HG02623 (cell line): ENCODE results near the gene ESRRG.

Experiments used
- ATAC-seq: cut with Tn5 transposase; IDR thresholded peaks from one replicate; pipeline ENCODE4 v1.9.1; 2021; ENCODE audit warnings: moderate library complexity; ENCODE audit not compliant: unreplicated experiment

ESRRG gene

GRCh38 chr1:216523043-216523442 lies 200.2 kb downstream of the ESRRG start:
- no peak for ATAC-seq

GRCh38 chr1:216521477-216521876 lies 201.8 kb downstream of the ESRRG start:
- ATAC-seq, result no peak

DNA sequence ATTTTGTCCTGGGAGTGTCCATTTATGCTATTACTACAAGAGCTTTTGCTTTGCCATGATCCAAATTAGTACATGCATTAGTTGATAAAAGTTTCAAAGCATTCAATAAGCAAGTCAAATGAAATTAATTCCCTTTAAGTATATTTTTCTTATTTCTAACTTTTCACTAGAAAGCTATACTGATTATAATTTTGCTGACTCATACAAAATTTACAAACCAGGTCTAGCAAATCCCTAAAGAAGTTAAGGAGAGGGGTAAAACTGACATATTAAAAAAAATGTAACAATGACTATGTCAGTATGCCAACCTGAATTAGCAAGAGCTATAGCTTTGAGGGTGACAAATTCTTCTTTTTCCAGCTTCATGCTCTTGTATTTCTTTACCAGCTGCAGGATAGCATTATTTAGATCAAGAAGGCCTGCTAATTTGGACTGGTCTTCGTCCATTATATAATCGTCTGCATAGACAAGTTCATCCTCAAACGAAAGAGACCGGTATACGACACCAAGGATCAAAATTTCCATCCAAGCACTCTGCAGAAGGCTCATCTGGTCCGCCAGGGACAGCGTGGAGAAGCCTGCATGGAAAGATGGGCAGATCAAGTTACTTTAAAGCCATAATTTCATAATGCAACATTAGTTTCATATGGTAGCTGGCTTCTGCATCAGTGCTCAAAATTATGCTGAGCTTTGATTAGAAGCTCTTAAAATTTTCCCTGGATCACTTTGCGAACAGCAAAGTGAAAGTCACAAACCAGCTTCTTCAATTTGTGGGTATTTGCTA lies 204.2 kb downstream of the ESRRG start:
- no peak for ATAC-seq

GRCh38 chr1:216502528-216503162 lies 220.6 kb downstream of the ESRRG start:
- no peak for ATAC-seq

- ATAC-seq, result no peak
Measured at GRCh38 chr1:216500273-216500967, 222.8 kb downstream of the ESRRG start.

GRCh38 chr1:216499581-216500272 lies 223.5 kb downstream of the ESRRG start:
- ATAC-seq, result no peak

DNA sequence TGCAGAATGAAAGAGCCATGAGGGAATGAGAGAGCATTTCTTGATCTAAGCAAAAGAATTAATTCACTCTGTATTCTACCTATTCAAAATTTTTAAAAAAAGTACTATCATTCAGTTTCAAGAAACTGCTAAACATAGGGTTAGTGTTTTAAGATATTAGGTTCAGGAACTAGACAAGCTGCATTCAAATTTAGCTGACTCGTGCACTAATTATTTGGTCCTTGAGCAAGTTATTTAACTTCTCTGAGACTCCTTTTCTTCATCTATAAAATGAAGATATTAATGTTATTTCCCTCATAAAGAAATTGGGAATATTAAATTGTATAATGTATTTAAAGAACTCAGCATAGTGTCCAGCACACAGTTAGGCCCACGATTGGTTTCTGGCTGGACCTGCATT lies 225.0 kb downstream of the ESRRG start:
- ATAC-seq, result no peak

DNA sequence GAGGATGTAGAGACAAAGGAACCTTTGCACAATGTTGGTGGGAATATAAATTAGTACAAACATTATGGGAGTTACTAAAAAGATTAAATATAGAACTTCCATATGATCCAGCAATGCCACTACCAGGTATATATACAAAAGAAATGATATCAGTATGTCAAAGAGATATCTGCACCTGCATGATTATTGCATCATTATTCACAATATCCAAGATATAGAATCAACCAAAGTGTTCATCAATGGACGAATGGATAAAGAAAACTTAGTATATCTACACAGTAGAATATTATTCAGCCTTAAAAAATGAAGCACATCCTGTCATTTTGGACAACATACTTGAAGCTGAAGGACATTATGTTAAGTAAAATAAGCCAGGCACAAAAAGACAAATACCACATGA lies 238.2 kb downstream of the ESRRG start:
- no peak for ATAC-seq

DNA sequence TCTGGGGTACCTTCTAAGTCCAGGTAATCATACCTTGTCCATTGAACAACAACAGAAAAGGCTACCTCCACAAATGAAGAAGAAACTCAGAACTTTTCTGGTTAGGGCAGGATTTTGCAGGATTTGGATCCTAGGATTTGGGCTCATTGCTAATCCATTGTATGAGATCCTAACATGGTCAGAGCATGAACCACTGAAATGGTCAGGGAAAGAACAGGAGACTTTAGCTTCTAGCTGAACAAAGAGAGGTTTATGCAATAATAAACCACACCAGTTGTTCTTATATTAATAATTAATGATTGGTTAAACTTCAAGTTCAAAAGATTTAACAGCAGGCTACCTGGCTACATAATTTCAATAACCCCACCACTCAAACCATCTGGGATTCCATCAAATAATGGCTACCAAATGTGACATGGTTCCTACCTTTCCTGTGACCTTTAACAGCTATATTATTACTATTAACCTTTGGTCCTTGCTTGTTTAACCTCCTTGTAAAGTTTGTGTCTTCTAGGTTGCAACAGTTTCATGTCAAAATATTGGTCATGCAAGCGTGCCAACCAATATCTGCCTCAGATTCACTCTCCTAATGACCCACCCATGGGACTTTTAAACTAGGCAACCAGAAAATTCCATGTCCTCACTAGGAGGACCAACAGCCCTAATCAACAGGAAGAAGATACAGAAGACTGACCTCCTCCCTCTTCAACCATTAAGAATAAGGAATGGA lies 239.4 kb downstream of the ESRRG start:
- no peak for ATAC-seq

GRCh38 chr1:216482620-216483019 lies 240.6 kb downstream of the ESRRG start:
- no peak for ATAC-seq

- ATAC-seq, result no peak
Measured at GRCh38 chr1:216478238-216478637, 245.0 kb downstream of the ESRRG start.

DNA sequence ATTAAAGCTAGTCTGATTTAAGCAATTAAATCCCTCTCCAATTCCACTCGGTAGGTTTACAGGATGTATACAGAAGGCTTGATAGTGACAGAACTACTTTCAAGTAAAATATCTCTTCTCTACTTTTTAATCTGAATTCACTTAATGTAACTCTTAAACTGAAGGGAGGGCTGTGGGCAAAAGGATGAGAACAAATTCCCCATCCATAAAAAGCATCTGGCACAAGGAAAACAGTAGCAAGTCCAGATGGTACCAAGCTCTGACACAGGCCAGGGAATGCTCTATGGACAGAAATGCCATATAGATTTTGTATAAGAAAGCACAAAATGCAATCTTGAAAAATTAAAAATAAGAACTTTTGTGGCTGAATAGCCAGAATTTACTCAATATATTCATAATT lies 246.9 kb downstream of the ESRRG start:
- no peak for ATAC-seq

DNA sequence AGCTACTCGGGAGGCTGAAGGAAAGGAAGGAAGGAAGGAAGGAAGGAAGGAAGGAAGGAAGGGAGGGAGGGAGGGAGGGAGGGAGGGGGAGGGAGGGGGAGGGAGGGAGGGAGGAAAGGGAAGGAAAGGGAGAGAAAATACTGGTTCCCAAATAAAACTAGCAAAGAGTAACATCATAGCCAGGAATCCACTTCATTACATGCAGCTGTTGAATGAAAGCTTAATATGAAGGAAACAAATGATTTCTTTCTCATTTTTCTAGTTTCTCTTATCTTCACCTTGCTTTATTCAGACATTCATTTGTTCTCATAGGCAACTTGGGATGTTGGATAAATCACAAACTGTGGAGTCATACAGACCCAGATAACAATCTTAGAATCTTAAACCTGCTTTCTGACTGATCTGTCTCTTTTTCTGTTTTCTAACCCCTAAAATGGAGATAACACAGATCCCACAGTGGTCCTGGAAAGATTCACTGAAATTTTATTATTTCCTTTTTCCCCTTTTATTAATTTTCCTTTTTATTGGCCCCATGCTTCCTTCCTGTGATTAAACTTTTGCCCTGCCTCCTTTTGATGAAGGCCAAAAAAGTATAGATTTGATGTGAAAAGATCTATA lies 247.5 kb downstream of the ESRRG start:
- no peak for ATAC-seq

DNA sequence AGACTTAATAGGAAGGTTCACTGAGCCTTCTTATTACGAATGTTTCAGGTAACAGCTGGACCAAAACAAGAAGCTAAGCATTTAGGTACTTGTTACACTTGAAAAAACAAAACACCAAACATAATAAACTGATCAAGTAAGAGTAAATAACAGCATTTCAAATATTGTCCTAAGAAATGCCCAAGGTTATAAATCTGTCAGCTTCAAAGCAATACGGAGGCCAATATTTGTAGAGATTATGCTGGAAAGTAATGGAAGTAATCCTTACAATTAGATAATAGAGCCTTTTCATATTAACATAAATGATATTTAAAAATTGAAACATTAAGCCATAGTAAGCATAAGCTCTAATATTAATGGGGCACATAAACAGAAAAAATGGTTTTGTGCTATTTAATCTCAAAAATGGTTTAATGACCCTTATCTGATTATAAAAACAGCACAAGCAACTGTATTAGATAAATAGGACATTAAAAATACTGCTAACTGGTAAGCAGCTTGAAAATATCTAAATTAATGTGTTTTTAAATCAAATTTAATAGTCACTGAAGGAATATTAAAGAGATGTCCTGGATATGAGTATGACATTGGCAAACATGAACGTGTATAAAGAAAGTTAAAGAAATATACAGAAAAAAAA lies 256.9 kb downstream of the ESRRG start:
- ATAC-seq, result no peak

GRCh38 chr1:216464489-216464888 lies 258.7 kb downstream of the ESRRG start:
- no peak for ATAC-seq

- no peak for ATAC-seq
Measured at GRCh38 chr1:216462066-216462775, 261.0 kb downstream of the ESRRG start.

DNA sequence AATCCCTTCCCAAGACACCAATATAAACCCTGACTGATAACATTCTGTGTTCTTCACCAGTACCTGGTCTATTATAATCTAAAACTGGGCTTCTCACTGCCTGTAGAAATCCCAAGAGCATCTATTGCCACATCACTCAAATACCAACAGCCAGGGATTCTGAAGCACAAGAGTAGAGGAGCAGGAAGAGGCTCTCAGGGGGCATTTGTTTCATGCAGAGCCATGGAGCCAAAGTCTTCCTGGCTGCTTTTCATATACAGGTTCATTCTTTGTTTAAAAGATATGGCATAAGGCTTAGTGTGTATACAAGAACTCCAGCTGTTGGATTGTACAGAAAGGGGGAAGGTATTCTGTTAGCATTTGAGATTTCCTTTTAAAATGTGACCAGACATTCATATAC lies 261.8 kb downstream of the ESRRG start:
- no peak for ATAC-seq

GRCh38 chr1:216459651-216460207 lies 263.5 kb downstream of the ESRRG start:
- ATAC-seq, result no peak

DNA sequence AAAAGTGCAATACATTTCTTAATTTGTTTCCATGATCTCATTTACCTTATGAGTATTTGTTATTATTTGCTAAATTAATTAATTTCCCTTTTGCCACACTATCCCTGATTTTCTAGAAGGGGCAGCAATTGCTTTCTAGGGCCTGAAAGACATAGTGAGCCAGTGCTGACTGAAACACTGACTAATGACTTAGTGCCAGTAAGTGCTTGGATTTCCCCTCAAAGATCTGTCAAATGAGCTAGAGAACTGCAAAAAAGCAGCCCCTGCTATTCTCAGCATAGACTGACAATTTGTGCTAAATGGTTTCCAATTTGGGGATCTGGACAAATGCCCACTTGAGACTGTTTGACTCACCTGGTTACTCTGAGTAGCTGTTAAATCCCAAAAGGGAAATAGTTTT lies 264.4 kb downstream of the ESRRG start:
- no peak for ATAC-seq
